ENCODE measurements around the gene CAGE1. TPM values are rescaled to one million over a fixed set of nuclear protein-coding genes. Genes with fewer than 3 reads are reported as not detected.

CAGE1 gene
- total RNA-seq, 1 experiment from 2014 or later = 0.29 TPM

GRCh38 chr6:7392402-7392801, 2.9 kb upstream of the CAGE1 start:
- Histone ChIP-seq H3K9me3 (ENCODE audit: low read length) (no peaks in the 10 kb centered on the region), H3K9me2 (replicated peaks; ENCODE audit: low read length) (no peaks in the 10 kb centered on the region), H2AFZ (ENCODE audit: low read length) (no peak overlapping the region), H3F3A (ENCODE audit: low read length, unreplicated experiment) (no peaks in the 10 kb centered on the region), H3K27ac (ENCODE audit: low read length) (no peak overlapping the region), H3K4me2 (ENCODE audit: low read length) (peak overlapping the region; percentile 92; the same call in 1 of the 2 replicates), H3K79me2 (ENCODE audit: low read length) (peaks cover 42% of the 10 kb centered on the region), H3K36me3 (ENCODE audit: low read depth, low read length) (peaks cover 21% of the 10 kb centered on the region; the same call in 1 of the 2 replicates), H3K27me3 (ENCODE audit: low read length) (no peaks in the 10 kb centered on the region), H4K20me1 (ENCODE audit: low read length) (peaks cover 8% of the 10 kb centered on the region; the same call in 1 of the 2 replicates), H3K9ac (ENCODE audit: low read length) (no peak overlapping the region), H3K4me1 (ENCODE audit: insufficient read depth, low read length) (peaks cover 20% of the 10 kb centered on the region), H3K4me3 (ENCODE audit: low read length) (no peak overlapping the region)
- TF ChIP-seq EZH2 (IDR thresholded peaks at IDR 0.05; ENCODE audit: low read length, unreplicated experiment) (no peak), EZH2phosphoT487 (IDR thresholded peaks at IDR 0.05; ENCODE audit: borderline replicate concordance, low read length) (no peak)
- TF ChIP-seq, protein P1, sequence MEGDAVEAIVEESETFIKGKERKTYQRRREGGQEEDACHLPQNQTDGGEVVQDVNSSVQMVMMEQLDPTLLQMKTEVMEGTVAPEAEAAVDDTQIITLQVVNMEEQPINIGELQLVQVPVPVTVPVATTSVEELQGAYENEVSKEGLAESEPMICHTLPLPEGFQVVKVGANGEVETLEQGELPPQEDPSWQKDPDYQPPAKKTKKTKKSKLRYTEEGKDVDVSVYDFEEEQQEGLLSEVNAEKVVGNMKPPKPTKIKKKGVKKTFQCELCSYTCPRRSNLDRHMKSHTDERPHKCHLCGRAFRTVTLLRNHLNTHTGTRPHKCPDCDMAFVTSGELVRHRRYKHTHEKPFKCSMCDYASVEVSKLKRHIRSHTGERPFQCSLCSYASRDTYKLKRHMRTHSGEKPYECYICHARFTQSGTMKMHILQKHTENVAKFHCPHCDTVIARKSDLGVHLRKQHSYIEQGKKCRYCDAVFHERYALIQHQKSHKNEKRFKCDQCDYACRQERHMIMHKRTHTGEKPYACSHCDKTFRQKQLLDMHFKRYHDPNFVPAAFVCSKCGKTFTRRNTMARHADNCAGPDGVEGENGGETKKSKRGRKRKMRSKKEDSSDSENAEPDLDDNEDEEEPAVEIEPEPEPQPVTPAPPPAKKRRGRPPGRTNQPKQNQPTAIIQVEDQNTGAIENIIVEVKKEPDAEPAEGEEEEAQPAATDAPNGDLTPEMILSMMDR (conservative IDR thresholded peaks at IDR 0.05; ENCODE audit: low read depth, low read length) = no peak
- ATAC-seq (no peak), DNase-seq (no peak)
- BruUV-seq (replicated peaks) = no TSS peak
- ChIA-PET POLR2A (ENCODE audit: unreplicated experiment) (interaction anchor here (0.7 kb wide), 1 partner anchor 562 kb away, joined by 9 read pairs; no protein-coding TSS in a partner anchor), CTCF (no interaction called here)
- intact Hi-C loops (cut with micrococcal nuclease) = no loop called here

- peak overlapping the region; percentile 82 for H3K4me3 ChIP-seq (ENCODE audit: low read length)
- BruUV-seq (replicated peaks) = no TSS peak
- CTCF ChIA-PET = no interaction called here
Measured at GRCh38 chr6:7391151-7391550, 1.6 kb upstream of the CAGE1 start.

More at GRCh38 chr6:7391151-7391550, 1.6 kb upstream of the CAGE1 start:
- ATAC-seq (no peak), DNase-seq (no peak)
- Histone ChIP-seq H2AFZ (ENCODE audit: low read length) (no peak overlapping the region), H3K27me3 (ENCODE audit: low read length) (no peaks in the 10 kb centered on the region), H3K9me2 (replicated peaks; ENCODE audit: low read length) (no peaks in the 10 kb centered on the region), H3K4me1 (ENCODE audit: insufficient read depth, low read length) (peaks cover 20% of the 10 kb centered on the region), H3K9ac (ENCODE audit: low read length) (no peak overlapping the region), H3K9me3 (ENCODE audit: low read length) (no peaks in the 10 kb centered on the region), H4K20me1 (ENCODE audit: low read length) (peaks cover 8% of the 10 kb centered on the region; the same call in 1 of the 2 replicates), H3K79me2 (ENCODE audit: low read length) (peaks cover 42% of the 10 kb centered on the region), H3F3A (ENCODE audit: low read length, unreplicated experiment) (no peaks in the 10 kb centered on the region), H3K36me3 (ENCODE audit: low read depth, low read length) (peaks cover 15% of the 10 kb centered on the region; the same call in 1 of the 2 replicates), H3K4me2 (ENCODE audit: low read length) (peak overlapping the region; percentile 92), H3K27ac (ENCODE audit: low read length) (no peak overlapping the region)
- TF ChIP-seq EZH2 (IDR thresholded peaks at IDR 0.05; ENCODE audit: low read length, unreplicated experiment) (no peak), EZH2phosphoT487 (IDR thresholded peaks at IDR 0.05; ENCODE audit: borderline replicate concordance, low read length) (no peak)
- TF ChIP-seq, protein P1 (conservative IDR thresholded peaks at IDR 0.05; ENCODE audit: low read depth, low read length) = no peak
- intact Hi-C loops (cut with micrococcal nuclease) = no loop called here
- POLR2A ChIA-PET (ENCODE audit: unreplicated experiment) = no interaction called here
